ENCODE results near the gene DHX57. TPM values are rescaled to one million over a fixed set of nuclear protein-coding genes. Genes with fewer than 3 reads are reported as not detected.

DHX57 gene
- total RNA-seq, 1 donor from 2014 or later, result 18.6 TPM

GRCh38 chr2:38818565-38818964, 57.2 kb downstream of the DHX57 start:
- Mint-ChIP-seq H3K27ac (ENCODE audit: unreplicated experiment) (no peak overlapping the region), H3K4me1 (ENCODE audit: low read depth, unreplicated experiment) (no peaks in the 10 kb centered on the region), H3K36me3 (ENCODE audit: low read depth, unreplicated experiment) (peaks cover 17% of the 10 kb centered on the region), H3K9me3 (ENCODE audit: unreplicated experiment) (peaks cover 2% of the 10 kb centered on the region), H3K27me3 (ENCODE audit: low read depth, unreplicated experiment) (no peaks in the 10 kb centered on the region), H3K4me3 (ENCODE audit: unreplicated experiment) (no peak overlapping the region)
- Histone ChIP-seq H3K4me2 (ENCODE audit: low read length) (no peak overlapping the region), H3K9me3 (ENCODE audit: insufficient read depth, low read depth, low read length) (no peaks in the 10 kb centered on the region), H3K9ac (ENCODE audit: low read length) (no peak overlapping the region), H3K27ac (ENCODE audit: low read depth, low read length) (no peak overlapping the region), H3K36me3 (ENCODE audit: insufficient read depth, low read length) (peaks cover 29% of the 10 kb centered on the region), H2AFZ (ENCODE audit: low read depth, low read length) (no peak overlapping the region), H3K4me1 (ENCODE audit: insufficient read depth, low read length) (no peaks in the 10 kb centered on the region), H4K20me1 (ENCODE audit: insufficient read depth, low read length) (no peaks in the 10 kb centered on the region), H3K4me3 (ENCODE audit: insufficient read depth, low read depth, low read length) (no peak overlapping the region), H3K27me3 (ENCODE audit: insufficient read depth, low read length) (no peaks in the 10 kb centered on the region), H3K79me2 (ENCODE audit: insufficient read depth, low read length) (no peaks in the 10 kb centered on the region)
- TF ChIP-seq CTCF (IDR thresholded peaks at IDR 0.05; ENCODE audit: insufficient read depth, low read depth, low read length) (no peak), EZH2 (IDR thresholded peaks at IDR 0.05; ENCODE audit: insufficient read depth, low read length) (no peak)
- FAIRE-seq, result no peak
- no peak for DNase-seq (ENCODE audit: low read depth)

GRCh38 chr2:38815936-38816335, 59.8 kb downstream of the DHX57 start:
- Mint-ChIP-seq H3K4me1 (ENCODE audit: low read depth, unreplicated experiment) (no peaks in the 10 kb centered on the region), H3K4me3 (ENCODE audit: unreplicated experiment) (no peak overlapping the region), H3K9me3 (ENCODE audit: unreplicated experiment) (no peaks in the 10 kb centered on the region), H3K27ac (ENCODE audit: unreplicated experiment) (no peak overlapping the region), H3K36me3 (ENCODE audit: low read depth, unreplicated experiment) (peaks cover 15% of the 10 kb centered on the region), H3K27me3 (ENCODE audit: low read depth, unreplicated experiment) (no peaks in the 10 kb centered on the region)
- no peaks in the 10 kb centered on the region for H4K20me1 ChIP-seq (ENCODE audit: insufficient read depth, low read length)
- H3K27me3 ChIP-seq (ENCODE audit: insufficient read depth, low read length), result no peaks in the 10 kb centered on the region
- DNase-seq (ENCODE audit: low read depth) (no peak), FAIRE-seq (no peak)
- no peaks in the 10 kb centered on the region for H3K9me3 ChIP-seq (ENCODE audit: insufficient read depth, low read depth, low read length)
- TF ChIP-seq CTCF (IDR thresholded peaks at IDR 0.05; ENCODE audit: insufficient read depth, low read depth, low read length), result no peak
- TF ChIP-seq EZH2 (IDR thresholded peaks at IDR 0.05; ENCODE audit: insufficient read depth, low read length), result no peak
- no peaks in the 10 kb centered on the region for H3K4me1 ChIP-seq (ENCODE audit: insufficient read depth, low read length)
- no peak overlapping the region for H3K4me2 ChIP-seq (ENCODE audit: low read length)
- H3K27ac ChIP-seq (ENCODE audit: low read depth, low read length), result no peak overlapping the region
- H3K4me3 ChIP-seq (ENCODE audit: insufficient read depth, low read depth, low read length), result no peak overlapping the region
- H3K9ac ChIP-seq (ENCODE audit: low read length), result no peak overlapping the region
- no peak overlapping the region for H2AFZ ChIP-seq (ENCODE audit: low read depth, low read length)
- peaks cover 32% of the 10 kb centered on the region for H3K36me3 ChIP-seq (ENCODE audit: insufficient read depth, low read length)
- H3K79me2 ChIP-seq (ENCODE audit: insufficient read depth, low read length), result no peaks in the 10 kb centered on the region

GRCh38 chr2:38810488-38810887, 65.2 kb downstream of the DHX57 start:
- Mint-ChIP-seq H3K27me3 (ENCODE audit: low read depth, unreplicated experiment) (no peaks in the 10 kb centered on the region), H3K4me3 (ENCODE audit: unreplicated experiment) (no peak overlapping the region), H3K27ac (ENCODE audit: unreplicated experiment) (no peak overlapping the region), H3K9me3 (ENCODE audit: unreplicated experiment) (no peaks in the 10 kb centered on the region), H3K36me3 (ENCODE audit: low read depth, unreplicated experiment) (peaks cover 14% of the 10 kb centered on the region), H3K4me1 (ENCODE audit: low read depth, unreplicated experiment) (no peaks in the 10 kb centered on the region)
- Histone ChIP-seq H2AFZ (ENCODE audit: low read depth, low read length) (no peak overlapping the region), H3K4me3 (ENCODE audit: insufficient read depth, low read depth, low read length) (no peak overlapping the region), H3K9ac (ENCODE audit: low read length) (no peak overlapping the region), H3K79me2 (ENCODE audit: insufficient read depth, low read length) (no peaks in the 10 kb centered on the region), H3K27me3 (ENCODE audit: insufficient read depth, low read length) (no peaks in the 10 kb centered on the region), H3K4me1 (ENCODE audit: insufficient read depth, low read length) (no peaks in the 10 kb centered on the region), H3K36me3 (ENCODE audit: insufficient read depth, low read length) (peaks cover 23% of the 10 kb centered on the region), H3K27ac (ENCODE audit: low read depth, low read length) (no peak overlapping the region), H4K20me1 (ENCODE audit: insufficient read depth, low read length) (no peaks in the 10 kb centered on the region), H3K9me3 (ENCODE audit: insufficient read depth, low read depth, low read length) (no peaks in the 10 kb centered on the region), H3K4me2 (ENCODE audit: low read length) (no peak overlapping the region)
- TF ChIP-seq EZH2 (IDR thresholded peaks at IDR 0.05; ENCODE audit: insufficient read depth, low read length) (no peak), CTCF (IDR thresholded peaks at IDR 0.05; ENCODE audit: insufficient read depth, low read depth, low read length) (no peak)
- FAIRE-seq (no peak), DNase-seq (ENCODE audit: low read depth) (no peak)

Data from astrocyte (in vitro differentiated cells and primary cell).